ENCODE measurements around the gene NTSR1.

Gene NTSR1

DNA sequence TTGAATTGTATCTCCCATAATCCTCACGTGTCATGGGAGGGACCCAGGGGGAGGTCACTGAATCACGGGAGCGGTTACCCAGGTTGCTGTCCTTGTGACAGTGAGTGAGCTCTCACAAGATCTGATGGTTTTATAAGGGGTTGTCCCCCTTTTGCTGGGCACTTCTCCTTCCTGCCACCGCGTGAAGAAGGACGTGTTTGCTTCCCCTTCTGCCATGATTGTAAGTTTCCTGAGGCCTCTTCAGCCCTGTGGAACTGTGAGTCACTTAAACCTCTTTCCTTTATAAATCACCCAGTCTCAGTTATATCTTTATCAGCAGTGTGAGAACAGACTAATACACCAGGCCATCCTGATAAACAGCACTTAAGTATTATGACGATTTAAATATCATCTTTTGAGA is 78.7 kb downstream of the NTSR1 start:
- no peak for DNase-seq (ENCODE audit: low read depth in 2 of 2)

DNA sequence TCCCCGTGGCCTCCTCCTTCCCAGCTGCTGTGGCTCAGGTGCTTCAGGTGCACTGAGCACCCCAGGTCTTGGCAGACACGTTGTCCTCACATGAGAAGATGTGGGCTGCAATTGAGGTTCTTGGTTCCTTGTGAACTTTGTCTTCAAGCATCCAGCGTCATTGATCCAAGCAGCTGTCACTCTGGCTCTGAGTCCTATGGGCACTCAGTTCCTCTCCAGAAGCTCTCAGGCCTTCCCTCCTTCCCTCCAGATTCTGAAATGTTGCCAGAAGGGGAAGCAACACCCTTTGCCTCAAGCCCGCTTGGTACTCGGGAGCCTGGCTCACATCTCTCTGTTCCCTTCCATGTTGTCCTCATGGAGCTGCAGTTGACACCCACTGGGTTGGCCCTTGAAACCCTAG is 79.2 kb downstream of the NTSR1 start:
- DNase-seq (ENCODE audit: low read depth in 2 of 2): no peak

- no peak for DNase-seq (ENCODE audit: low read depth in 2 of 2)
These were observed 80.0 kb downstream of the NTSR1 start for GRCh38 chr20:62788607-62789006.

GRCh38 chr20:62790075-62790474 is 81.4 kb downstream of the NTSR1 start:
- DNase-seq (ENCODE audit: low read depth in 2 of 2): no peak

DNA sequence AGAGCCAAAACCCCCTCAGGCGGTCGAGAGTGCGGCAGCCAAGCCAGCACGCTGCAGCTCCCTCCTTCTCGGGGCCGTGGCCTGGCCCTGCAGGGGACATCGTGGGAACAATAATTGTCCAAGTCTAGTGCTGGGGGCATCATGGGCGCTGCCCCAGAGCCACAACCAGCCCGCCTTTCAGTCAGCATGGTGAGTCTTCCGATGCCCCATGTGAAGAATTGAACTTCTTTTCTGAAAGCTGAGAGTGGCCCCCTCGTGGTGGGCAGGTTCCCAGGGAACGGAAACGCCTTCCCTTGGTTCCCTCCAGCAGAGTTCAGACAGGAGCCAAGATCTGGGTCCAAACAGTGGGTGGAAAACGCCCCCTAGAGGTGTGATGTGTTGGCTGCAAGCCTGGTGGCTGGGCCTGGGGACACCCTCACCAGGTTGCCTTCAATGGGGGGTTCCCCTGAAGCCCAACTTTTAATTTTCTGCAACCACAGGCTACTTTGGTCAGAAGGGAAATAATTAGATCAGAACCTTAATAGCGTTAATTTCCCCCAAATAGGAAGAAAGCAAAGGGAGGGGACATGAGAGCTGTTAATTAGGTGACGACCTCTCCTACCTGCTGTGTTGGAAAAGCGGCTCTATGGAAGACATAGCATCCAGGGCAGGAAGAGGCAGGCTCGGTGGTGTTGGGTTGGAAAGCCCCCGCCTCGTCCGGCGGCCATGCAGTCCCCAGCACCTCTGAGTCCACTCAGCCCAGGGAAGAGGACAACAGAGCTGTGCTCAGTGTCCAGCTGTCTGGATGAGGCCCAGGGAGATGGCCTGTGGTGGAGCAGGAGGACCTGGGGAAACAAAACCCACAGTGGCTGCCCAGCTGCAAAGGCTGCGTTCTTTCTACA is 82.9 kb downstream of the NTSR1 start:
- peak; percentile 44 to 47 for DNase-seq (ENCODE audit: low read depth in 2 of 2)

- no peak for DNase-seq (ENCODE audit: low read depth in 2 of 2)
These were observed 83.7 kb downstream of the NTSR1 start for GRCh38 chr20:62792182-62792939.

DNA sequence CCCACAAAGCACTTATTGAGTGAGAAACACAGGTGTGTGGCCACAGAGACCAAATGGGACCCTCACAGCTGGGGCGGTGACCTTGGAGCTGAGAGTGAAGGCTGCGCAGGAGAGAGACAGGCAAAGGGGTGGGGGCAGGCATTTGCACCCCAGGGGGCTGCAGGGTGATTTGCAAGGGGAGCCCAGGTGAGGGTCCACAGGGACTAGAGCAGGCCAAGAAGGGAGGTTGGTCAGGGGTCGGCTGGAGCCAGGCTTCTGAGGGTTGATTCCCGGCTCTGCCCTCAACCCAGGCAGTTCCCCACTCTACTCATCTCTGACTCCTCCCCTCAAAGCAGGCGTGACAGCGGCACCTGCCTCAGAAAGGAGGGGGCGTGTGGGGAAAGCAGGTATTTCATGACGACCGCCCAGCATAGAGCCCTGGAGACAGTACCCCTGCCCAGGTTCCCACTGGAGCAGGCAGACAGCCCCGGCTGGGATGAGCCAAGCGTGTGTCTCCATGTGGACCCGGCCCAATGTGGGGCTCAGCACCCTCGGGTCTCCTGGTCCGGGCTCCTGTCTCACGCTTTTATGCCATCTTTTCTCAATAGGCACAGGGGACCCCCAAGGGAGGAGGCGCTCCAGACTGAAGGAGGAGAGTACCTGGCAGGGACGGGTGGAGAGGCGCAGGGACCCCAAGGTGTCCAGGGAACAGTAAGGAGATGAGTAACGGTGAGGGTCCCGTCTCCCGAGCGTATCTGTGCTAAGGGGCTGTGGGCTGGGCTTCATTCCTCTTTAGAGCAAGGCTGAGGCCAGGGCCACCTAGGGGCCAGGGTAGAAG is 84.5 kb downstream of the NTSR1 start:
- DNase-seq (ENCODE audit: low read depth in 2 of 2): no peak

DNA sequence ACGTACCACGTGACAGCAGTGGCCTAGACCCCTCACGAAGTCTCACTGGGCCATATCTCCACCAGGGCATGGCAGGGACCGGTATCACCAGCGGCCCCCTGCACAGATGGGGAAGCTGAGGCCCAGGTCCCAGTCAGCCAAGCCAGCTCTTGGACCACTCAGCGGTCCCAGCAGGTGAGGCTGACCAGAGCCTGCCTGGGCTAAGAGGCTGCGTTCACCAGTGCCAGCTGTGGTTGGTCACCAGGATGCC is 85.0 kb downstream of the NTSR1 start:
- DNase-seq (ENCODE audit: low read depth in 2 of 2): no peak

DNA sequence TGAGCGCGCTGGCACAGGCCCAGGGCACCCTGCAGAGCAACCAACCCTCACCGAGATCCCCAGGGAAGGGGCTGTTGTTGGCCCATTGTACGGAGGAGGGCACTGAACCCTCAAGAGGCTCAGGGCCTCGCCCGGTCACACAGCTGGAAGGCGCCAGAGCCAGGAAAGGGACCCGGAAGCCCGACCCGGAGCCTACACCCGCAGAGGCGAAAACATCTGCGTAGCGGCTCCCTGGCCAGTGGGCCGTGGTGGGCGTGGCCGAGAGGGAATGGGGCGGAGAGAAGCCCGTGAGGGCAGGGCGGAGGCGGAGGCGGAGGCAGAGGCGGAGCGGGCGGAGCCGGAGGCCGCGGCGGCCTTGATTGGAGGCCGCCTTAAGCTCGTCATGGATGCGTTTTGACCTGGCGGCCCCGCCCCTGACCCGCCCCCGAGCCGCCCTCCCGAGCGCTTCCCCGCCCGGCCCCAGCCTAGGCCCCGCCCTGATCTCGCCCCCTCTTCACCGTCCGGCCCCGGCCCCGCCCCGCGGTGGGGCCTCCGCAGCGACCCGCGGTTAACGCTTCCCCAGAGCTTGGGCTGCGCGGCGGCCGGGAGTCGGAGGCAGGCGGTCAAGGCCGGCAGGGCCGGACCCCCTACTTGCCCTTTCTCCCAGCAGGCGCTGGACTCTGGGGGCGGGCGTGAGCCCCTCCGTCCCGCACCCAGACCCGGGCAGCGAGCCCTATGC is 85.5 kb downstream of the NTSR1 start:
- peak; percentile 88 to 93 for DNase-seq (ENCODE audit: low read depth in 2 of 2)

DNA sequence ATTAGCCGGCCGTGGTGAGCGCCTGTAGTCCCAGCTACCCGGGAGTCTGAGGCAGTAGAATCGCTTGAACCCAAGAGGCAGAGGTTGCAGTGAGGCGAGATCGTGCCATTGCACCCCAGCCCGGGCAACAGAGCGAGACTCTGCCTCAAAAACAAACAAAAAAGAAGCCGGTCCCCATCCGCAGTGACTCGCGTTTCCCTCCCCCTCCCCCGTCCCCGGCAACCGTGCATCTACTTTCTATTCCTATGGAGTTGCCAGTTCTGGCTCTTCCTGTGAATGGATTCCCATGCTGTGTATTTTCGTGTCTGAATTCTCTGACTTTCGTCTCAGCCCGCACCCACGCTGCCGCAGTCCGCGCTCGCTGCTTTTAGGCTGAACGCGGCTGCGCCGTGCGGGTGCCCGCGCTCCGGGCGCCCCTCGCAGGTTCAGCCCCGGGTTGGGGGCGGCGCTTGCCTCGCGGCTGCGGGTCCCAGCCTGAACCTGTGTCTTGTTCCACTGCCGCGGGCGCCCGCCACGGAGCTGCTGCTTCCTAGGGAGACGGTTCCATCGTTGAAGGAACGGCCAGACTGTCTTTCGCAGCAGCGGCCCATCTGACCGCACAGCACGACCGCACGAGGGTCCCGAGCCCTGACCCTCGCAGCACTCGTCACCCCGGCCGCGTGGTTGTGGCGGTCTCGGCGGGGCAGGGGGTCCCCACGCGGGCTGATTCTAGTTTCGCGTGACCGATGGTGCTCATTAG is 86.6 kb downstream of the NTSR1 start:
- peak in 1 of 2 donors; percentile 55 for DNase-seq (ENCODE audit: low read depth in 2 of 2)

GRCh38 chr20:62796699-62797491 is 88.3 kb downstream of the NTSR1 start:
- no peak for DNase-seq (ENCODE audit: low read depth in 2 of 2)

- no peak for DNase-seq (ENCODE audit: low read depth in 2 of 2)
These were observed 89.3 kb downstream of the NTSR1 start for GRCh38 chr20:62797671-62798532.

GRCh38 chr20:62799036-62799435 is 90.4 kb downstream of the NTSR1 start:
- no peak for DNase-seq (ENCODE audit: low read depth in 2 of 2)

GRCh38 chr20:62799459-62799858 is 90.8 kb downstream of the NTSR1 start:
- no peak for DNase-seq (ENCODE audit: low read depth in 2 of 2)

GRCh38 chr20:62799873-62800272 is 91.2 kb downstream of the NTSR1 start:
- no peak for DNase-seq (ENCODE audit: low read depth in 2 of 2)

DNA sequence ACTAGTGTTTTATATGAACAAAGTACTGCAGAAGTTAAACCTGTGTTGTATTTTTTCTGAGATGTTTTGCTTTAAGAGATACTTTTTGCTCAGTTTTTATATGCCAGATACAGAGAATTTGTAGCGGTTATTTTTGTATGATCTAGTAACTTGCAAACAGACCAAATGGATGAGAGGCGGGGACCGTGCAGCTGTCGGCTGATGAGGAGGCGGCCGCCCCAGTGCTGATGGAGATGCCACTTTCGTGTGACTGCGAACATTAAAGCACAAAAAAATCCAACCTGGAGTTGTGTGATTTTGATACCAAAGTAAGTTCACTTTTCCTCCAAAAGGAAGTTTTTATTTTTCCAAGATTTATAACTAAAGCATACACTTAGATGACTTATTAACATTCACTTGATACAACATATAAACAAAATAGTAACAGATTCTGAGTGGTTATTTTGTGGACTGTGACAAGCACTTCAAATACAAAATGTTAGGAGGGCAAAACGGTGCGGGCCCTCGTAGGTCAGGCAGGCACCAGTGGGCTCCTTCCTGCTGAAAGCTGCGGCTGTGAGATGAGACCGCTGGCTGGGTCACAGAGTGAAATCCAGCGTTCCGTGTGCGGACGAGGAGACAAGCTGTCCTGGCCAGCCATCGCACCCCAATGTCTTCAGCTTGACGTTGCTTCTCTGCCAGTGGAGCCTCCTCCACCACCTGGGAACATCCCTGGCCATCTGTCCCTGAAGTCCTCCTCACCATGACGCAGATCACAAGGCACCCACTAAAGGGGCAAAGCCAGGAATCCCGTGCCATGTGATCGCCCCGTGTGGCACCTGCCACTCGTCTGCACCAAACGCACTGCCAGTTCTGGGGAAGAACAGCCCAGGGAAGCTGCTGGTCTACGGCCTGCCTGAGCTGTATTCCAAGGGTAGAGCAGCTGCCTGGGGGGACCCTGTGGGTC is 92.0 kb downstream of the NTSR1 start:
- DNase-seq (ENCODE audit: low read depth in 2 of 2): no peak

DNA sequence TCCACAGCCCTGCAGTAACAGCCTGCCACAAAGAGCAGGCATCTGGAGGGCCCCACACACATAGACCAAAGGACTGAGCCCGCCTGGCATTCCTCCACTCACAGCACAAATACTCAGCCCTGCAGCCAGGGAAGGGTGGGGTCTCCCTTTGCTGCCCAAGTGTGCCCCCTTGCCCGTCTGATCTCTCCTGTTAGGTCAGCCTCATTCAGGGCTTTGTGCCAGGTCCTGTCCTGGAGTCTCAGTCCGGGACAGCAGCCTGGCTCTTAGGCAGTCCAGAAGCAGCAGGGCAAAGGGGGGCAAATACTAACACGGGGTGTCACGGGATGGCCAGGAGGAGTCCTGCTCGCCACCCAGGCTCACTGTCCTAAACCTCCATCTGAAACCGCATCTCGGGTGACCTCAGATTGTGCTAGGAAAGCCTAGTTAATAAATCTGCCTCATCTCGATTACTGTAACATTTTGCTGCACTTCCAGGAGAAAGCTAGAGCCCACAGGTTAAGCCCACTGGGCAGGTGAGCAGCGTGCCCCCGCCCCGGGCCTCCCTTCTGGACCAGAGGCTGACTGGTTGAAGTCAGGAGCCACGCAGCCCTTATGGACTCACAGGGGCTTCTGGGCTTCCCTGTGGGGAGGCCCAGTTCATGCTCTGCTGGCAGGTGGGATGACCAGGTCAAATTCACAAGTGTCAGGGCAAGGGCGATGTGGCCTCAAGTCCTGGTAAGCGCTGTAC is 92.8 kb downstream of the NTSR1 start:
- no peak for DNase-seq (ENCODE audit: low read depth in 2 of 2)

Data from stimulated activated CD8-positive, alpha-beta memory T cell treated with anti-CD3 and anti-CD28 coated beads, Interleukin-2, amount 100 ng/mL, for 1 hour (primary cell).